ENCODE data around the gene CTDP1. TPM values are rescaled to one million over a fixed set of nuclear protein-coding genes. Genes with fewer than 3 reads are reported as not detected.

Gene CTDP1
- total RNA-seq, 1 donor from 2014 or later: 23.9 TPM

GRCh38 chr18:79698668-79699335 is 19.2 kb downstream of the CTDP1 start:
- DNase-seq (ENCODE audit: low spot score, unreplicated experiment): no peak

GRCh38 chr18:79699653-79700052 is 20.1 kb downstream of the CTDP1 start:
- peaks cover 21% of the 10 kb centered on the region for H3K36me3 Mint-ChIP-seq (ENCODE audit: insufficient read depth)
- no peak for TF ChIP-seq CTCF (IDR thresholded peaks at IDR 0.05; ENCODE audit: unreplicated experiment)
- H3K4me3 Mint-ChIP-seq (ENCODE audit: low read depth): no peak overlapping the region
- H3K9me3 Mint-ChIP-seq (ENCODE audit: low read depth): no peaks in the 10 kb centered on the region
- DNase-seq (ENCODE audit: low spot score, unreplicated experiment): no peak
- H3K27ac Mint-ChIP-seq: no peak overlapping the region
- no peaks in the 10 kb centered on the region for H3K4me1 Mint-ChIP-seq (ENCODE audit: low read depth)
- H3K27me3 Mint-ChIP-seq: no peaks in the 10 kb centered on the region

More at GRCh38 chr18:79698668-79699335, 19.2 kb downstream of the CTDP1 start:
- no peaks in the 10 kb centered on the region for H3K9me3 Mint-ChIP-seq (ENCODE audit: low read depth)
- TF ChIP-seq CTCF (IDR thresholded peaks at IDR 0.05; ENCODE audit: unreplicated experiment): no peak
- H3K27ac Mint-ChIP-seq: no peak overlapping the region
- no peaks in the 10 kb centered on the region for H3K27me3 Mint-ChIP-seq
- H3K4me3 Mint-ChIP-seq (ENCODE audit: low read depth): no peak overlapping the region
- no peaks in the 10 kb centered on the region for H3K4me1 Mint-ChIP-seq (ENCODE audit: low read depth)
- H3K36me3 Mint-ChIP-seq (ENCODE audit: insufficient read depth): peaks cover 21% of the 10 kb centered on the region

GRCh38 chr18:79702906-79703305 is 23.3 kb downstream of the CTDP1 start:
- H3K4me3 Mint-ChIP-seq (ENCODE audit: low read depth): no peak overlapping the region
- H3K27ac Mint-ChIP-seq: no peak overlapping the region
- peaks cover 19% of the 10 kb centered on the region for H3K36me3 Mint-ChIP-seq (ENCODE audit: insufficient read depth)
- no peak for DNase-seq (ENCODE audit: low spot score, unreplicated experiment)
- no peaks in the 10 kb centered on the region for H3K27me3 Mint-ChIP-seq
- no peak for TF ChIP-seq CTCF (IDR thresholded peaks at IDR 0.05; ENCODE audit: unreplicated experiment)
- no peaks in the 10 kb centered on the region for H3K4me1 Mint-ChIP-seq (ENCODE audit: low read depth)
- no peaks in the 10 kb centered on the region for H3K9me3 Mint-ChIP-seq (ENCODE audit: low read depth)

GRCh38 chr18:79704631-79705030 is 25.0 kb downstream of the CTDP1 start:
- no peaks in the 10 kb centered on the region for H3K27me3 Mint-ChIP-seq
- no peaks in the 10 kb centered on the region for H3K9me3 Mint-ChIP-seq (ENCODE audit: low read depth)
- no peak overlapping the region for H3K27ac Mint-ChIP-seq
- TF ChIP-seq CTCF (IDR thresholded peaks at IDR 0.05; ENCODE audit: unreplicated experiment): no peak
- no peaks in the 10 kb centered on the region for H3K4me1 Mint-ChIP-seq (ENCODE audit: low read depth)
- no peak for DNase-seq (ENCODE audit: low spot score, unreplicated experiment)
- H3K4me3 Mint-ChIP-seq (ENCODE audit: low read depth): no peak overlapping the region
- peaks cover 16% of the 10 kb centered on the region for H3K36me3 Mint-ChIP-seq (ENCODE audit: insufficient read depth)

GRCh38 chr18:79705272-79705671 is 25.7 kb downstream of the CTDP1 start:
- Mint-ChIP-seq H3K4me1 (ENCODE audit: low read depth) (no peaks in the 10 kb centered on the region), H3K36me3 (ENCODE audit: insufficient read depth) (peaks cover 12% of the 10 kb centered on the region)

More at GRCh38 chr18:79705272-79705671, 25.7 kb downstream of the CTDP1 start:
- no peaks in the 10 kb centered on the region for H3K27me3 Mint-ChIP-seq
- H3K4me3 Mint-ChIP-seq (ENCODE audit: low read depth): no peak overlapping the region
- no peaks in the 10 kb centered on the region for H3K9me3 Mint-ChIP-seq (ENCODE audit: low read depth)
- no peak for DNase-seq (ENCODE audit: low spot score, unreplicated experiment)
- H3K27ac Mint-ChIP-seq: no peak overlapping the region
- TF ChIP-seq CTCF (IDR thresholded peaks at IDR 0.05; ENCODE audit: unreplicated experiment): no peak

All from progenitor cell of endocrine pancreas (in vitro differentiated cells).